Sigmoid colon (tissue), 7 donors: ENCODE data around the gene ANXA7. TPM values are rescaled to one million over a fixed set of nuclear protein-coding genes. Genes with fewer than 3 reads are reported as not detected.
"Not testable (repeated sequence)": the region's sequence is repeated elsewhere in the genome, so short reads cannot be mapped to it uniquely, and the experiment has no call there.

Experiments used
- DNase-seq: peaks from one replicate; pipeline ENCODE4 v3.0.0-alpha.2; 2019
- H3K27ac ChIP-seq, 4 donors: fragments of 200-600 bp; sonication (generic); one replicate each; pipeline ENCODE4 v1.5.1; 2016 to 2019; ENCODE audit warnings: mild to moderate bottlenecking in 1 of 4
- H3K27me3 ChIP-seq, 3 donors: fragments of 200-600 bp; sonication (generic); one replicate each; pipeline ENCODE4 v1.5.1; 2019; ENCODE audit warnings: mild to moderate bottlenecking in 1 of 3
- H3K36me3 ChIP-seq, 4 donors: fragments of 200-600 bp; sonication (generic); one replicate each; pipeline ENCODE4 v1.5.1; 2016 to 2019
- H3K4me1 ChIP-seq, 4 donors: fragments of 200-600 bp; sonication (generic); one replicate each; pipeline ENCODE4 v1.5.1; 2017 to 2019
- H3K4me3 ChIP-seq, 4 donors: fragments of 200-600 bp; sonication (generic); one replicate each; pipeline ENCODE4 v1.5.1; 2017 to 2019; ENCODE audit warnings: mild to moderate bottlenecking in 2 of 4, moderate library complexity in 1 of 4
- H3K9me3 ChIP-seq, 4 donors: fragments of 200-600 bp in 3 of 4; sonication (generic) in 3 of 4; one replicate each; pipeline versions ENCODE4 v1.5.1 to v1.6.1; 2013 to 2019
- CTCF ChIP-seq, 4 experiments: fragments of 450-650 bp in 3 of 4; fragments of 200-600 bp in 1 of 4; IDR thresholded peaks; one replicate each; pipeline ENCODE4 v1.5.1; 2016 to 2019; ENCODE audit warnings: antibody characterized with exemption in 4 of 4, mild to moderate bottlenecking in 3 of 4, moderate library complexity in 2 of 4
- EP300 ChIP-seq, 4 donors: sonication (generic); formaldehyde crosslinking; IDR thresholded peaks; one replicate each; pipeline ENCODE4 v1.6.1; 2017; ENCODE audit warnings: antibody characterized with exemption in 4 of 4
- POLR2A ChIP-seq, 2 donors: fragments of 450-650 bp; IDR thresholded peaks; one replicate each; pipeline ENCODE4 v1.6.1; 2016; ENCODE audit warnings: antibody characterized with exemption in 2 of 2, mild to moderate bottlenecking in 2 of 2, moderate library complexity in 2 of 2
- POLR2AphosphoS5 ChIP-seq, 4 donors: sonication (generic); formaldehyde crosslinking; IDR thresholded peaks; one replicate each; pipeline ENCODE4 v1.6.1; 2017; ENCODE audit warnings: antibody characterized with exemption in 4 of 4
- WGBS, 2 donors: extraction: QIAGEN DNeasy Blood & Tissue Kit; methylation state at CpG; one replicate each; pipeline ENCODE4 v1.1.7; 2013; 5-methylcytosine and 5-hydroxymethylcytosine counted together
- intact Hi-C: fragments of 100-400 bp; cut with DNase I; formaldehyde crosslinking; loops from one replicate; pipeline ENCODE4 v1.15.1; 2023
- polyA plus RNA-seq, 3 donors: library from polyadenylated mRNA; stranded (reverse); fragments of 200-250 nt; gene quantifications; one replicate each; pipeline ENCODE4 v1.2.3, GENCODE V29; 2013
- total RNA-seq, 4 donors: library from RNA; depleted of rRNA; stranded (reverse); fragments of >200 nt; gene quantifications; one replicate each; pipeline ENCODE4 v1.1.0, GENCODE V29; 2016
- donor health status: healthy with polysubstance abuse.
- donor health status: Bipolar disorder and iron deficiency.
- donor health status: healthy.

ANXA7 gene
- total and polyA plus RNA-seq, 7 donors: 61.5 to 96.8 (median 74.2) TPM

- H3K27ac ChIP-seq: no peak overlapping the region
- H3K4me1 ChIP-seq: peaks cover 0 to 13% (median 3%) of the 10 kb centered on the region in 4 donors
- peaks cover 0 to 4% (median 0%) of the 10 kb centered on the region in 4 donors for H3K36me3 ChIP-seq
- WGBS, 2 donors: 85 to 94% methylated on average over 3 of the region's 3 CpGs
- no peak overlapping the region for H3K4me3 ChIP-seq
- H3K9me3 ChIP-seq: no peaks in the 10 kb centered on the region
- TF ChIP-seq CTCF (IDR thresholded peaks at IDR 0.05) (no peak), POLR2AphosphoS5 (IDR thresholded peaks at IDR 0.05) (no peak), EP300 (IDR thresholded peaks at IDR 0.05) (no peak), POLR2A (IDR thresholded peaks at IDR 0.05) (no peak)
- DNase-seq: no peak
- no peaks in the 10 kb centered on the region for H3K27me3 ChIP-seq
- intact Hi-C loops: no loop called here
Measured at GRCh38 chr10:73405556-73405955, 8.3 kb downstream of the ANXA7 start.

GRCh38 chr10:73404690-73405089, 9.2 kb downstream of the ANXA7 start:
- H3K9me3 ChIP-seq: no peaks in the 10 kb centered on the region
- H3K27ac ChIP-seq: no peak overlapping the region
- H3K4me1 ChIP-seq: peaks cover 0 to 13% (median 0%) of the 10 kb centered on the region in 4 donors
- no peaks in the 10 kb centered on the region for H3K27me3 ChIP-seq
- TF ChIP-seq POLR2A (IDR thresholded peaks at IDR 0.05): no peak
- TF ChIP-seq EP300 (IDR thresholded peaks at IDR 0.05): no peak
- TF ChIP-seq POLR2AphosphoS5 (IDR thresholded peaks at IDR 0.05): no peak
- TF ChIP-seq CTCF (IDR thresholded peaks at IDR 0.05): no peak
- no peak overlapping the region for H3K4me3 ChIP-seq
- 93 to 96% methylated on average over 9 of the region's 9 CpGs for WGBS, 2 donors
- DNase-seq: no peak
- peaks cover 0 to 4% (median 0%) of the 10 kb centered on the region in 4 donors for H3K36me3 ChIP-seq
- intact Hi-C loops: no loop called here

- Histone ChIP-seq H3K27ac (no peak overlapping the region), H3K36me3 (peaks cover 0 to 26% (median 5%) of the 10 kb centered on the region in 4 donors), H3K27me3 (no peaks in the 10 kb centered on the region), H3K4me3 (no peak overlapping the region), H3K4me1 (peaks cover 0 to 4% (median 0%) of the 10 kb centered on the region in 4 donors), H3K9me3 (no peaks in the 10 kb centered on the region)
- no peak for TF ChIP-seq POLR2A (IDR thresholded peaks at IDR 0.05)
- TF ChIP-seq EP300 (IDR thresholded peaks at IDR 0.05): no peak
- TF ChIP-seq POLR2AphosphoS5 (IDR thresholded peaks at IDR 0.05): no peak
- TF ChIP-seq CTCF (IDR thresholded peaks at IDR 0.05): no peak
- no peak for DNase-seq
- intact Hi-C loops: no loop called here
- 93 to 96% methylated on average over 6 of the region's 6 CpGs for WGBS, 2 donors
Measured at GRCh38 chr10:73401636-73402035, 12.2 kb downstream of the ANXA7 start.

- Histone ChIP-seq H3K4me3 (no peak overlapping the region), H3K4me1 (peaks cover 0 to 4% (median 0%) of the 10 kb centered on the region in 4 donors), H3K36me3 (peaks cover 0 to 49% (median 10%) of the 10 kb centered on the region in 4 donors), H3K27me3 (no peaks in the 10 kb centered on the region), H3K27ac (no peak overlapping the region), H3K9me3 (no peaks in the 10 kb centered on the region)
- TF ChIP-seq POLR2AphosphoS5 (IDR thresholded peaks at IDR 0.05) (no peak), POLR2A (IDR thresholded peaks at IDR 0.05) (no peak), CTCF (IDR thresholded peaks at IDR 0.05) (no peak), EP300 (IDR thresholded peaks at IDR 0.05) (no peak)
- DNase-seq: no peak
- intact Hi-C loops: no loop called here
- WGBS, 2 donors: 80 to 90% methylated on average over 4 of the region's 4 CpGs
Measured at GRCh38 chr10:73399063-73399462, 14.8 kb downstream of the ANXA7 start.

GRCh38 chr10:73398024-73398423, 15.8 kb downstream of the ANXA7 start:
- no peak for TF ChIP-seq POLR2AphosphoS5 (IDR thresholded peaks at IDR 0.05)
- TF ChIP-seq POLR2A (IDR thresholded peaks at IDR 0.05): no peak
- TF ChIP-seq EP300 (IDR thresholded peaks at IDR 0.05): no peak
- TF ChIP-seq CTCF (IDR thresholded peaks at IDR 0.05): no peak
- DNase-seq: no peak
- 96 to 98% methylated on average over 6 of the region's 6 CpGs for WGBS, 2 donors
- no peak overlapping the region for H3K27ac ChIP-seq
- H3K36me3 ChIP-seq: peaks cover 0 to 49% (median 10%) of the 10 kb centered on the region in 4 donors
- no peaks in the 10 kb centered on the region for H3K4me1 ChIP-seq
- no peaks in the 10 kb centered on the region for H3K27me3 ChIP-seq
- intact Hi-C loops: no loop called here
- H3K4me3 ChIP-seq: no peak overlapping the region
- H3K9me3 ChIP-seq: no peaks in the 10 kb centered on the region

- H3K27ac ChIP-seq, DNase-seq, H3K4me3 ChIP-seq, intact Hi-C loops, H3K4me1 ChIP-seq, H3K27me3 ChIP-seq, H3K9me3 ChIP-seq: not testable (repeated sequence)
- H3K36me3 ChIP-seq: peaks cover 5 to 68% (median 10%) of the 10 kb centered on the region in 4 donors
- 97 to 98% methylated on average over 3 of the region's 4 CpGs for WGBS, 2 donors
Measured at GRCh38 chr10:73394325-73394724, 19.5 kb downstream of the ANXA7 start.
